Keratinocyte (primary cell): Measurements from ENCODE around the gene MYCBP2. TPM values are rescaled to one million over a fixed set of nuclear protein-coding genes. Genes with fewer than 3 reads are reported as not detected.

ENCODE experiments used
- DNase-seq: peaks from one replicate; pipeline ENCODE4 v3.0.0-alpha.2; 2011; ENCODE audit warnings: low read depth, missing footprints, low spot score
- FAIRE-seq: peaks from 2 replicates; lab custom pipeline; 2011; peaks lifted over from hg19 to GRCh38; lab: Jason Lieb, UNC
- H2AFZ ChIP-seq: 2 replicates; pipeline ENCODE4 v1.6.0; 2012; ENCODE audit warnings: low read length, control low read depth, inconsistent platforms; ENCODE audit not compliant: control insufficient read depth
- H3K27ac ChIP-seq: 2 replicates; pipeline ENCODE4 v1.5.1; 2011; ENCODE audit warnings: low read length; ENCODE audit not compliant: control insufficient read depth, insufficient read depth
- H3K27me3 ChIP-seq: 3 replicates; pipeline ENCODE4 v1.6.0; 2011; ENCODE audit warnings: low read length; ENCODE audit not compliant: control insufficient read depth, insufficient read depth; ENCODE audit errors: extremely low read depth
- H3K36me3 ChIP-seq, 2 experiments: 2 replicates in 1 of 2; 3 replicates in 1 of 2; pipeline ENCODE4 v1.5.1; 2011; ENCODE audit warnings: low read length in 2 of 2, mild to moderate bottlenecking in 1 of 2; ENCODE audit not compliant: control insufficient read depth in 2 of 2, insufficient read depth in 2 of 2; ENCODE audit errors: extremely low read depth in 1 of 2
- H3K4me1 ChIP-seq: 3 replicates; pipeline ENCODE4 v1.5.1; 2011; ENCODE audit warnings: low read length; ENCODE audit not compliant: control insufficient read depth, insufficient read depth; ENCODE audit errors: extremely low read depth
- H3K4me2 ChIP-seq: 3 replicates; pipeline ENCODE4 v1.6.0; 2011; ENCODE audit warnings: low read depth, low read length; ENCODE audit not compliant: control insufficient read depth, insufficient read depth; ENCODE audit errors: extremely low read depth
- H3K4me3 ChIP-seq, 3 experiments: fragments of 200-600 bp in 1 of 3; sonication (generic) in 1 of 3; 2 replicates in 2 of 3; 3 replicates in 1 of 3; pipeline ENCODE4 v1.5.1; 2011 to 2016; ENCODE audit warnings: low read length in 3 of 3, mild to moderate bottlenecking in 3 of 3, control low read depth in 2 of 3, inconsistent platforms in 1 of 3, low read depth in 1 of 3, mixed read lengths in 1 of 3, mixed run types in 1 of 3, moderate library complexity in 1 of 3; ENCODE audit not compliant: control insufficient read depth in 2 of 3, insufficient read depth in 2 of 3; ENCODE audit errors: extremely low read depth in 1 of 3
- H3K79me2 ChIP-seq: 2 replicates; pipeline ENCODE4 v1.6.0; 2012; ENCODE audit warnings: low read length; ENCODE audit not compliant: control insufficient read depth, insufficient read depth
- H3K9ac ChIP-seq: 3 replicates; pipeline ENCODE4 v1.6.0; 2011; ENCODE audit warnings: low read length; ENCODE audit not compliant: control insufficient read depth, insufficient read depth; ENCODE audit errors: extremely low read depth
- H3K9me1 ChIP-seq: 3 replicates; pipeline ENCODE4 v1.6.0; 2011; ENCODE audit warnings: low read length; ENCODE audit not compliant: control insufficient read depth, insufficient read depth; ENCODE audit errors: extremely low read depth
- H3K9me3 ChIP-seq: 2 replicates; pipeline ENCODE4 v1.5.1; 2012; ENCODE audit warnings: low read depth, low read length; ENCODE audit not compliant: control insufficient read depth
- H4K20me1 ChIP-seq: 3 replicates; pipeline ENCODE4 v1.6.0; 2011; ENCODE audit warnings: low read length; ENCODE audit not compliant: control insufficient read depth, insufficient read depth; ENCODE audit errors: extremely low read depth
- CTCF ChIP-seq, 3 experiments: IDR thresholded peaks in 1 of 3; conservative IDR thresholded peaks in 1 of 3; optimal IDR thresholded peaks in 1 of 3; 2 replicates in 2 of 3; 3 replicates in 1 of 3; pipeline versions ENCODE3 to v1.5.1; 2011; ENCODE audit warnings: low read length in 3 of 3, mild to moderate bottlenecking in 3 of 3, moderate library complexity in 2 of 3, control low read depth in 1 of 3, inconsistent platforms in 1 of 3; ENCODE audit not compliant: insufficient read depth in 2 of 3; ENCODE audit errors: extremely low read depth in 1 of 3
- EZH2 ChIP-seq: IDR thresholded peaks from one replicate; pipeline ENCODE4 v1.6.1; 2012; ENCODE audit warnings: inconsistent platforms, mild to moderate bottlenecking, low read length, moderate library complexity
- dilution Hi-C: fragments of 300-500 bp; cut with MboI; formaldehyde crosslinking; loops from one replicate; pipeline ENCODE4 v1.7.0; 2020; ENCODE audit warnings: low sequenced_read_pairs; ENCODE audit not compliant: extremely low pct_ligation_motif_present
- polyA plus RNA-seq, 5 experiments: library from polyadenylated mRNA; depleted of rRNA in 3 of 5; stranded (reverse) in 3 of 5; stranded (forward) in 1 of 5; unstranded in 1 of 5; fragments of >200 nt; gene quantifications; 1 replicate in 1 of 5; 2 replicates in 3 of 5; 3 replicates in 1 of 5; pipeline versions ENCODE4 v1.2.1 to v1.2.3, GENCODE V29; 2011 to 2012; ENCODE audit warnings: missing spikeins in 2 of 5, low read depth in 1 of 5, low replicate concordance in 1 of 5

MYCBP2 gene
- polyA plus RNA-seq, 1 donor (not counting 4 experiments of a cell fraction or from before 2014, with no cell fraction given) = 43.8 TPM

GRCh38 chr13:77222909-77223308, 104.0 kb downstream of the MYCBP2 start:
- H3K4me2 ChIP-seq = no peak overlapping the region
- H3K9ac ChIP-seq = no peak overlapping the region
- no peaks in the 10 kb centered on the region for H3K4me1 ChIP-seq
- H3K9me1 ChIP-seq = no peaks in the 10 kb centered on the region
- H3K27ac ChIP-seq = no peak overlapping the region
- H3K27me3 ChIP-seq = no peaks in the 10 kb centered on the region
- TF ChIP-seq EZH2 (no peak), CTCF (optimal IDR thresholded peaks at IDR 0.05 in 1 of 3, IDR thresholded peaks at IDR 0.05 in 1 of 3, conservative IDR thresholded peaks at IDR 0.05 in 1 of 3; ENCODE audit: extremely low read depth in 1 of 3, insufficient read depth in 2 of 3, low read length in 3 of 3) (no peak)
- DNase-seq = no peak
- H3K79me2 ChIP-seq = no peaks in the 10 kb centered on the region
- H2AFZ ChIP-seq = no peak overlapping the region
- no peak for FAIRE-seq
- H3K36me3 ChIP-seq = peaks cover 0 to 5% of the 10 kb centered on the region in 2 experiments
- H4K20me1 ChIP-seq = no peaks in the 10 kb centered on the region
- dilution Hi-C loops = no loop called here
- H3K4me3 ChIP-seq = no peak overlapping the region
- H3K9me3 ChIP-seq = no peaks in the 10 kb centered on the region

- TF ChIP-seq CTCF (optimal IDR thresholded peaks at IDR 0.05 in 1 of 3, IDR thresholded peaks at IDR 0.05 in 1 of 3, conservative IDR thresholded peaks at IDR 0.05 in 1 of 3; ENCODE audit: extremely low read depth in 1 of 3, insufficient read depth in 2 of 3, low read length in 3 of 3) (no peak), EZH2 (no peak)
- Histone ChIP-seq H3K4me3 (no peak overlapping the region), H3K36me3 (peaks cover 0 to 5% of the 10 kb centered on the region in 2 experiments), H3K27ac (no peak overlapping the region), H3K79me2 (no peaks in the 10 kb centered on the region), H2AFZ (no peak overlapping the region), H3K9ac (no peak overlapping the region), H3K4me1 (no peaks in the 10 kb centered on the region), H3K27me3 (no peaks in the 10 kb centered on the region), H3K4me2 (no peak overlapping the region), H3K9me1 (no peaks in the 10 kb centered on the region), H4K20me1 (no peaks in the 10 kb centered on the region), H3K9me3 (no peaks in the 10 kb centered on the region)
- FAIRE-seq (peak; percentile 20), DNase-seq (no peak)
- dilution Hi-C loops = no loop called here
Observed at GRCh38 chr13:77222000-77222690, 104.7 kb downstream of the MYCBP2 start.
